Adrenal gland (tissue), 12 donors: Measurements from ENCODE around the gene ELMOD1. TPM values are rescaled to one million over a fixed set of nuclear protein-coding genes. Genes with fewer than 3 reads are reported as not detected.

Source experiments
- DNase-seq, 7 donors: peaks; one replicate each; pipeline ENCODE4 v3.0.0-alpha.2; 2019 to 2020
- H3K27ac ChIP-seq, 5 donors: fragments of 200-600 bp; sonication (generic) in 4 of 5; 1 replicate in 3 of 5; 2 replicates in 2 of 5; pipeline versions ENCODE4 v1.5.1 to v1.8.0; 2016 to 2020; ENCODE audit warnings: mild to moderate bottlenecking in 1 of 5
- H3K27me3 ChIP-seq: fragments of 200-600 bp; 2 replicates; pipeline ENCODE4 v1.8.0; 2021
- H3K36me3 ChIP-seq, 2 donors: fragments of 200-600 bp; replicated peaks in 1 of 2; 1 replicate in 1 of 2; 2 replicates in 1 of 2; pipeline versions ENCODE4 v1.5.1 to v1.8.0; 2018 to 2022
- H3K4me1 ChIP-seq, 2 donors: fragments of 200-600 bp; replicated peaks in 1 of 2; 1 replicate in 1 of 2; 2 replicates in 1 of 2; pipeline versions ENCODE4 v1.5.1 to v1.8.0; 2018 to 2021
- H3K4me3 ChIP-seq, 4 donors: fragments of 200-600 bp; sonication (generic) in 3 of 4; one replicate each; pipeline ENCODE4 v1.5.1; 2016 to 2018
- H3K9me3 ChIP-seq, 3 donors: fragments of 200-600 bp; sonication (generic) in 1 of 3; replicated peaks in 1 of 3; 1 replicate in 2 of 3; 2 replicates in 1 of 3; pipeline versions ENCODE4 v1.5.1 to v1.8.0; 2016 to 2021
- POLR2A ChIP-seq, 2 donors: fragments of 450-650 bp; IDR thresholded peaks; one replicate each; pipeline ENCODE4 v1.6.1; 2017; ENCODE audit warnings: antibody characterized with exemption in 2 of 2, mild to moderate bottlenecking in 2 of 2, moderate library complexity in 1 of 2
- WGBS, 4 donors: extraction: QIAGEN DNeasy Blood & Tissue Kit in 2 of 4; methylation state at CpG; one replicate each; pipeline versions ENCODE4 v1.1.5 to v1.1.7; 2013 to 2017; 5-methylcytosine and 5-hydroxymethylcytosine counted together
- intact Hi-C, 2 donors: fragments of 100-400 bp; cut with DNase I; formaldehyde crosslinking; loops; one replicate each; pipeline versions ENCODE4 v1.14.1 to v1.15.0; 2022 to 2023
- polyA plus RNA-seq, 3 donors: library from polyadenylated mRNA; stranded (reverse); fragments of 200-250 nt in 2 of 3; fragments of 350-450 nt in 1 of 3; fragmentation: Illumina TruSeq in 1 of 3; extraction: RNeasy Lipid Tissue Mini Kit (QIAGEN cat#74804) in 1 of 3; gene quantifications; one replicate each; pipeline ENCODE4 v1.2.3, GENCODE V29; 2013 to 2014
- total RNA-seq, 9 donors: library from RNA; depleted of rRNA in 4 of 9; stranded (reverse); fragments of >200 nt in 4 of 9; fragments of 120-200 nt in 1 of 9; fragmentation: NEBNext Ultra II Directional in 1 of 9; extraction: Animal tissue kit (Norgen Biotek cat#: 25700) in 1 of 9; gene quantifications; one replicate each; pipeline versions ENCODE4 v1.1.0 to v1.2.4, GENCODE V29; 2013 to 2023
- TF ChIP-seq, protein P1 (sequence below), 6 experiments: fragments of 450-650 bp in 4 of 6; fragments of 200-600 bp in 2 of 6; sonication (generic) in 1 of 6; IDR thresholded peaks; 1 replicate in 5 of 6; 2 replicates in 1 of 6; pipeline versions ENCODE4 v1.5.1 to v1.8.0; 2016 to 2021; ENCODE audit warnings: antibody characterized with exemption in 6 of 6, mild to moderate bottlenecking in 2 of 6, moderate library complexity in 1 of 6
- donor health status: healthy with polysubstance abuse.
- donor health status: Bipolar disorder and iron deficiency.
- donor health status: DM: yes; HTN: yes; CAD: no.
- donor health status: DM: no; HTN: no; CAD: no.
- donor health status: DM: no; HTN: no; CAD: no.
- donor health status: DM: yes; HTN: yes; CAD: no.

ELMOD1 gene
- total and polyA plus RNA-seq, 12 donors: 0.23 to 8.5 (median 0.67) TPM; not detected in 2

DNA sequence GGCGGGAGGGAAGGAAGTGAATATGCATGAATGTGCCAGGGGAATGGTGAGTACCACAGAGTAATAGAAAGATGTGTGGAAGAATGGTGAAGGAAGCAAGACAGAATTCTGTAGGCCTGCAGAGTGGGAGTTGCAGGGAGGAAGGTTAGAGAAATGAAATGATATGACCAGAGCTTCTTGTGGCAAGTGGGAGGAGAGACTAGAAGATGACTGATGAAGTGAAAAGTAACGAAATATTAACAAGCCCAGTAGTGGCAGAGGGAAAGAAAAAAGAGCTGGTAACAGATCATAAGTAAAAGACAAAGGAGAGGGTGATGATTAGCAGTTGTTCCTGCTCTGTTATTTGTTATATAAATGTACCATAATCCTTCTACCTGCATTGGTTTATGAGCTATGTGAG, 24.4 kb upstream of the ELMOD1 start:
- intact Hi-C loops: no loop called here
- H3K27me3 ChIP-seq: no peaks in the 10 kb centered on the region
- no peak for DNase-seq
- H3K4me3 ChIP-seq: no peak overlapping the region
- H3K36me3 ChIP-seq: no peaks in the 10 kb centered on the region
- no peak overlapping the region for H3K27ac ChIP-seq
- TF ChIP-seq, protein P1, sequence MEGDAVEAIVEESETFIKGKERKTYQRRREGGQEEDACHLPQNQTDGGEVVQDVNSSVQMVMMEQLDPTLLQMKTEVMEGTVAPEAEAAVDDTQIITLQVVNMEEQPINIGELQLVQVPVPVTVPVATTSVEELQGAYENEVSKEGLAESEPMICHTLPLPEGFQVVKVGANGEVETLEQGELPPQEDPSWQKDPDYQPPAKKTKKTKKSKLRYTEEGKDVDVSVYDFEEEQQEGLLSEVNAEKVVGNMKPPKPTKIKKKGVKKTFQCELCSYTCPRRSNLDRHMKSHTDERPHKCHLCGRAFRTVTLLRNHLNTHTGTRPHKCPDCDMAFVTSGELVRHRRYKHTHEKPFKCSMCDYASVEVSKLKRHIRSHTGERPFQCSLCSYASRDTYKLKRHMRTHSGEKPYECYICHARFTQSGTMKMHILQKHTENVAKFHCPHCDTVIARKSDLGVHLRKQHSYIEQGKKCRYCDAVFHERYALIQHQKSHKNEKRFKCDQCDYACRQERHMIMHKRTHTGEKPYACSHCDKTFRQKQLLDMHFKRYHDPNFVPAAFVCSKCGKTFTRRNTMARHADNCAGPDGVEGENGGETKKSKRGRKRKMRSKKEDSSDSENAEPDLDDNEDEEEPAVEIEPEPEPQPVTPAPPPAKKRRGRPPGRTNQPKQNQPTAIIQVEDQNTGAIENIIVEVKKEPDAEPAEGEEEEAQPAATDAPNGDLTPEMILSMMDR (IDR thresholded peaks at IDR 0.05): no peak
- no peak for TF ChIP-seq POLR2A (IDR thresholded peaks at IDR 0.05)
- WGBS, 4 donors: 70 to 84% (median 75%) methylated on average over 2 of the region's 2 CpGs
- no peaks in the 10 kb centered on the region for H3K9me3 ChIP-seq
- peaks cover 9 to 23% of the 10 kb centered on the region in 2 donors for H3K4me1 ChIP-seq

- intact Hi-C loops: no loop called here
- Histone ChIP-seq H3K4me3 (no peak overlapping the region), H3K9me3 (no peaks in the 10 kb centered on the region), H3K36me3 (no peaks in the 10 kb centered on the region), H3K27me3 (no peaks in the 10 kb centered on the region), H3K27ac (no peak overlapping the region), H3K4me1 (peaks cover 9 to 23% of the 10 kb centered on the region in 2 donors)
- DNase-seq: no peak
- TF ChIP-seq, protein P1 (IDR thresholded peaks at IDR 0.05): no peak
- no peak for TF ChIP-seq POLR2A (IDR thresholded peaks at IDR 0.05)
- WGBS, 4 donors: 49 to 56% (median 51%) methylated on average over 5 of the region's 5 CpGs
These were observed 23.1 kb upstream of the ELMOD1 start for GRCh38 chr11:107567739-107568335.

DNA sequence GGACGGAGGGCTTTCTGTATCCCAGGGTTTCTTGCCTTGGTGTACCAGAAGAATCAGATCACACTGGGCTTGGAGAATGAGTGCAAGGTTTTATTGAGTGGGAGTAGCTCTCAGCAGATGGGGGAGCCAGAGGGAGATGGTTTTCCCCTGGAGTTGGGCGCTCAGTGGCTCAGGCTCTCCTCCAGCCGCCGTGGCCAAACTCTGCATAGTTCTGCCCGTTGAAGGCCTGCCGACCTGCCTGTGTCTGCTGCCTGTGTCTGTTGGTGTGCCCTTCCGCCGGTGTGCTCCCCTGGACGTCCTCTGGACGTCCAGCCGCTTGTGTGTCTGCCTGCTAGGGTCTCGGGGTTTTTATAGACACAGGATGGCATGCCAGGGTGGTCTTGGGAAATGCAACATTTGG, 20.9 kb upstream of the ELMOD1 start:
- Histone ChIP-seq H3K36me3 (no peaks in the 10 kb centered on the region), H3K27me3 (peaks cover 6% of the 10 kb centered on the region), H3K4me3 (no peak overlapping the region), H3K9me3 (no peaks in the 10 kb centered on the region), H3K27ac (no peak overlapping the region), H3K4me1 (peaks cover 0 to 5% of the 10 kb centered on the region in 2 donors)
- DNase-seq: no peak
- intact Hi-C loops: no loop called here
- WGBS, 4 donors: 77 to 88% (median 83%) methylated on average over 11 to 12 of the region's 12 CpGs
- TF ChIP-seq, protein P1 (IDR thresholded peaks at IDR 0.05): no peak

- WGBS, 4 donors: 38 to 70% (median 54%) methylated on average over 1 of the region's 1 CpG
- Histone ChIP-seq H3K27me3 (peaks cover 6% of the 10 kb centered on the region), H3K4me1 (no peaks in the 10 kb centered on the region), H3K36me3 (no peaks in the 10 kb centered on the region), H3K4me3 (no peak overlapping the region), H3K9me3 (no peaks in the 10 kb centered on the region), H3K27ac (no peak overlapping the region)
- intact Hi-C loops: no loop called here
- no peak for DNase-seq
- no peak for TF ChIP-seq POLR2A (IDR thresholded peaks at IDR 0.05)
- TF ChIP-seq, protein P1 (IDR thresholded peaks at IDR 0.05): no peak
These were observed 17.5 kb upstream of the ELMOD1 start for GRCh38 chr11:107573438-107573837.
